Stimulated activated CD4-positive, alpha-beta T cell treated with anti-CD3 and anti-CD28 coated beads, Interleukin-4, amount 100 ng/mL, for 48 hours (primary cell): ENCODE data around the gene MSANTD4.
"Not testable (repeated sequence)": the region's sequence is repeated elsewhere in the genome, so short reads cannot be mapped to it uniquely, and the experiment has no call there.

Source experiments
- DNase-seq, 2 donors: peaks; one replicate each; pipeline ENCODE4 v3.0.0-alpha.2; 2020; ENCODE audit warnings: low read depth in 2 of 2

The MSANTD4 gene

DNA sequence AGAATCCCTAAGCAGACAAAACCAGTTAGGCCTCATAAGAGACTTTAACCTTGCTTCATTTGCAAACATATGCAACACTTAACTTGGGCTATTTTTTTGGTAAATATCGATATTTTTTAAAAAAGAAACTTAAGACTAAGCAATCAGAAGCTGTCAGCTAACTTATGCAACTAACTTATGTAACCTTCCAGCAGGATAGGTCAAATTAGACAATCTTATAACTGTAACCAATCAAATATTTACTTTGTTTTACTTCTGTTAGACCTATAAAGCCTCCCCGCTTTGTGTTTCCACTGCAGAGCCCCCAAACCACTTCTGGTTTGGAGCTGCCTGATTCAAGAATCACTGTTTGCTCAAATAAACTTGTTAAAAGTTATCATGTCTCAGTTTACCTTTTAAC, 8.0 kb downstream of the MSANTD4 start:
- DNase-seq, result no peak

DNA sequence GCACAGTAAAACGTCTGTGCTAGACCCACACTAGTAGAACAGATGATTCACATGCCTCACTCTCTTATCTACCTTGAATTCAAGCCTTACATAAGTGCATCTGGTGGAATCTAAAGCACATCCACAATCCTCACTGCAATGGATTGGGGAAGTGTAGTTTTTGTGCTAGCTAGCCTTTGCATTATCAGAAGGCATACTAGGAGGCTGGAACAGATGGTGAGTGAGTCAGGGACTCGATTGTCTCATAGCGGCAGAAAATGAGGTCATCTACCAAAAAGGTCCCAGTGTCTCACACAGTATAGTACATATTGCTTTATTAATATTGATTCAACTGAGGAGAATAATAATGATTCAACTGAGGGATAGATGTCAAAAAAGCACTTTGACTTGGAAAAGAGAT, 9.3 kb downstream of the MSANTD4 start:
- DNase-seq, result no peak

GRCh38 chr11:106011481-106011880, 10.6 kb downstream of the MSANTD4 start:
- DNase-seq, result no peak

- not testable (repeated sequence) for DNase-seq
Measured at GRCh38 chr11:106003094-106003493, 18.9 kb downstream of the MSANTD4 start.

DNA sequence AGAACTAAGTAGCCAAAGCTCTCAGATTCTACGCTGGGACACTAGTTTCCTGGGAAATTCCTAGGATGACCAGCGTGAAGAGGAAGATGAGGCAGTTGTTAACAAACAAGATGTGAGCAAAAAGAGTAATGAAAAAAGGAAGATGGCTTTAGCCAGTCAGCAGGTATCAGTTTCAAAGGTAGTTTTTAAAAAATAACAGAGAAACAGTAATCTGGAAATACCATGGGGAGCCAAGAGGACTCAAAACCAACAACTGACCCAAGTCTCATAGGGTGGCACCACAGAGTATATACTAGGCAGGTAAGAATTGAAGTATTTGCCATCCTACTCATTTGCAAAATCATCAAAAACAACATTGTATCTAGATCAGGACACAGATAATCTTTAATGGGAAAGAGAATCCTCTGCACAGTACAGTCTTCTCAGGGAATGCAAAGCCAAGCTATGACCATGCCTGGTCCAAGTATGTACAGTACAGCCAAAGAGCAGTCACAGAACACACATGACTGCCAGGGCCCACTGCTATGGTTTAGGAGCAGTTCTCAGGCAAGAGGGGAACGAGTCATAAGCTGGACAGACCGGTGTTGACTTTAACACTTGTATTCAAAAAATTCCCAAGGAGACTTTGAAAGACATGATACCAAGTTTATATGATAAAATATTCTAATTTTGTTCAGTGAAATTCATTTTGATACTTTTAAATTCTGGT, 20.6 kb downstream of the MSANTD4 start:
- no peak for DNase-seq

GRCh38 chr11:105991888-105992287, 30.2 kb downstream of the MSANTD4 start:
- no peak for DNase-seq

DNA sequence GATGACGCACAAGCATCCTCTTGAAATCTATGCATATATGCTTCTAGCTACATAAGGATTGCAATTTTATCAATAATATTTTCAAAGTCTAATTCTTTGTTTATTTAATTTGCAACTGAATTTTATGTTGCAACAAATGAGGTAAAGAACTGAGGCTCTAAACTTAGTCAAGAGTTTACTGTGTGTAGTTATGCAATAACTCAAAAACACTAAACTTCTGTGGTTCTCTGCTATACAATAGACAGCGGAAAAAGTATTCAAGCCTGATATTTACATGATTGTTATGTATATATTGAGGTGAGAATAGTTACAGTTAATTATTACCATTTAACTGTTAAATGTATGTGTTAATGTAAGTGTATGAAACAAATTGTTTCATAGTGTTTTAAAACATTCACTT, 32.9 kb downstream of the MSANTD4 start:
- no peak for DNase-seq

GRCh38 chr11:105988197-105988596, 33.8 kb downstream of the MSANTD4 start:
- DNase-seq, result no peak

GRCh38 chr11:105986554-105986953, 35.5 kb downstream of the MSANTD4 start:
- DNase-seq, result no peak

DNA sequence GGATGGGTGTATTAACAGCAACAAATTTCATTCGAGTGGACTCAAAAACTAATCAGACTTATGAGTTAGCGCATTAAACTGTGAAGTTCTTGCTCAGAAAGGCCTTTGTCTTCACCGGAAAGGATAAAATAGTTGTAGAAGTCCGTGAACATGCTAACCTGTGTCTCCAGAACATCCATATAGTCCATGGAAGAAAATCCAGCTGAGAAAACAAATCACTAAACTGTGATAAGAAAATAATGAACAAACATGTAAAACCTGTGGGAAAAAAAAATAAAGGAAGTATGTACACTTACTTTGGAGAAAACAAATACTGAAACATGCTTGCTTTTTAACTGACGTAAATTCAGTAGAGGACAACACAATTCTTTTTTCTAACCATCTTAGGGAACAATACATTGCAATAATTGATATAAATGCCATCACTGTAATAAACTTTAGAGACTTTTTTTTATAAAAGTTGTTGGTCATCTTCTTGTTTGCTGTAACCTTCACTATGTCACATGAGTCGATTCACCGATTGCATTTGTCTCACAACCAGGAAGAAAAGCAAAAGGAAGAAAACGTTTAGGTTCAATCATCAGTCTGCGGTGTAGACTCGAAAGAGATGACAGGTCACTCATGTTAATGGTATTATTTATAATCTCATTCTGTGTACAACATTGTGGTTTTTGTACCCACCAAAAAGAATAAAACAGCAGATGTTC, 41.9 kb downstream of the MSANTD4 start:
- no peak for DNase-seq

DNA sequence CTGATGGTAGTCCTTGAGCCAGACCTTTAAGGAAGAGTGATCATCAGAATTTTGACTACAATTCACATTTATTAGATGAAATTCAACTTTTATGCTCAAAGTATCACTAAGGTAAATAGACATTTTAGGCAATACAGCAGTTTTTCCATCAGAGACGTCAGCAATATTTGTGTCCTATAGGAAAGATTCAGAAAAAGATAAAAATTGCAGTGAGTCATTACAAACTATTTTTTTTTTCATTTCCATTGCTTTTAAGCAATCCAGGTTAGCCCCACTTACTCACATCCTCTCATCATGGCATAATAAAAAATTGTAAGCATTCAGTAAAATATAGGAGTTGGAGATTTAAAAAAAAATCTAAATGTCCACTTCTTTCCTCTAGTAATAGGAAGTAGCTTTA, 46.9 kb downstream of the MSANTD4 start:
- no peak for DNase-seq

GRCh38 chr11:105969756-105970155, 52.3 kb downstream of the MSANTD4 start:
- no peak for DNase-seq

GRCh38 chr11:105968021-105968697, 53.9 kb downstream of the MSANTD4 start:
- no peak for DNase-seq

DNA sequence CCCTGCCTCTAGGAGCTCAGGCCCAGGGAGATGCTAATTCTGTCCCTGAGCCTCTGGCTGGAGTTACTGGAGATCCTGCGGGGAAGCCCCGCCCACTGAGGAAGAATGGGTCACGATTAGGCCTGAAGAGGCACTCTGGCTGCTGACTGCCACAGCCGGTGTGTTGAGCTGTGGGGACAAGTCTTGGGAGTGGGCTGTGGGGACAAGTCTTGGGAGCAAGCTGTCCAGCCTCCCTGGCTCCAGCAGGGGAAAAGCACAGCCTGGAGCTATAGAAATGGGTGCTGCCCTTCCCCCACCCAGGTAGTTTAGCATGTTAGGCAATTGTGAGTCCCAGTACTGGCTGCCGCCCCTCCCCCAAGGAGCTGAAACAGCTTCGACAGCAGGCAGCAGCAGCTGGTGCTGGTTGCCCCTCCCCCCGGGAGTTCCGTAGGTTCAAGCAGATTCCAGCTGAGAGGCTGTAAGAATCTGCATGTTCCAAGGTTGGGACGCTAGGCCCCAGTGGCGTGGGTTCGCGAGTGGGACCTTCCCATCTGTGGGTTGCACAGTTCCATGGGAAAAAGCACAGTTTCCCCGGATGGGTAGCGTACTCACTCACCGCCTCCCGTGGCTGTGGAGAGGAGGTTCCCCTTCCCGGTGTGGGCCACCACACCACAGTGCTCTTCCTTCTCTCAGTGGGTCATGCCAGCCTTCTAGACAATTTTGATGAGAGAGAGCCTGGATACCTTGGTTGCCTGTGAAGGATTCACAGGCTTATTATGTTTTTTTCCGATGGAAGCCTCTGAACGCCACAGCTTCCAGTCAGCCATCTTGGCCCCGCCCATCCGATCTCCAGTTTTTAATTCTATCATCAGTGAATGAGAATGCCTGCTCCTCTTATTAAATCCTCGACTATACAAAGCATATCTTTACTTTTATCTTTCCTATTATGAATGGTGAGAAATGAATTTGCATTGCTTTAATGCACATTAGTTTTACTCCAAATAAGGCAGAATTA, 61.5 kb downstream of the MSANTD4 start:
- no peak for DNase-seq
